Right renal cortex interstitium (tissue), 3 donors: ENCODE data around the gene CIDEC. TPM values are rescaled to one million over a fixed set of nuclear protein-coding genes. Genes with fewer than 3 reads are reported as not detected.
A peak's percentile ranks its signal among the peaks of the same experiment; 100 is the strongest.
"Not testable (repeated sequence)": the region's sequence is repeated elsewhere in the genome, so short reads cannot be mapped to it uniquely, and the experiment has no call there.

ENCODE experiments used
- DNase-seq, 3 donors: peaks; one replicate each; pipeline ENCODE4 v3.0.0-alpha.2; 2013; ENCODE audit warnings: low read depth in 3 of 3, low spot score in 2 of 3
- polyA plus RNA-seq, 3 donors: library from polyadenylated mRNA; unstranded; fragments of 120-200 nt; gene quantifications; one replicate each; pipeline ENCODE4 v1.2.1, GENCODE V29; 2013; ENCODE audit not compliant: insufficient read length in 3 of 3

The CIDEC gene
- polyA plus RNA-seq, 3 donors, result 0.14 TPM; not detected in 2

- no peak for DNase-seq
These were observed 22.6 kb upstream of the CIDEC start, which contains the start of gene IL17RE for GRCh38 chr3:9902372-9903237. TSS of gene IL17RE (plus strand) at chr3:9902848. CDS start at chr3:9902933, 85 bp downstream.

DNA sequence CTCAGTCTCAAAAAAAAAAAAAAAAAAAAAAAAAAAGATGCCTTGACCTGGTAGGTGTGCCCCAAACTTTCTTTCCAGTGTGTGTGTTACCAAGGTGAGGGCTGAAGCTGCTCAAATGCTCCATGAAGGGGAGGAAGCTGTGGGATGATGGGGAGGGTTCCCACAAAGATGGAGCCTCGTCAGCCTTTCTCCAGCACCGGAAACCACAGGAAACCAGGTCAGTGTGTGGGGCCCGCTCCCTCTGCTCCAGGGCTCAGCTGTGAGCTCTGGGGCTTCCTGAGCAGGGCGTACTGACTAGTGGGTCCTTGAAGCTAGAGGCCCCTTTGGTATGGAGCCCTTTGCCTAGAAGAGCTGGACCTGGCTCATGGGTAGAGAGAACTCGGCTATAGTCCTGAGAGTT, 21.9 kb upstream of the CIDEC start:
- DNase-seq, result no peak

DNA sequence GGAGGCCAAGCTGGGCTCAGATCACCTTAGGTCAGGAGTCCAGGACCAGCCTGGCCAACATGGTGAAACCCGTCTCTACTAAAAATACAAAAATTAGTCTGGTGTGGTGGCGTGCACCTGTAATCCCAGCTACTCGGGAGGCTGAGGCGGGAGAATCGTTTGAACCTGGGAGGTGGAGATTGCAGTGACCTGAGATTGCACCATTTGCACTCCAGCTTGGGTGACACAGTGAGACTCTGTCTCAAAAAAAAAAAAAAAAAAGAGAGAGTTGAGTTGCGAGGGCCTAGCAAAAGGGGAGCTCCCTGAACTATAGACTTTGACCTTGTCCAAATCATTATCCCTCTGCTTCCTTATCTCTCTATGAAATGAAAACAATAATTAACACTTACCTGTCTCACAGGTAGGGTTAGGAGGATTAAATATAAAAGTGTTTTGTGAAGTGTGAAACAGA, 20.9 kb upstream of the CIDEC start:
- not testable (repeated sequence) for DNase-seq

DNA sequence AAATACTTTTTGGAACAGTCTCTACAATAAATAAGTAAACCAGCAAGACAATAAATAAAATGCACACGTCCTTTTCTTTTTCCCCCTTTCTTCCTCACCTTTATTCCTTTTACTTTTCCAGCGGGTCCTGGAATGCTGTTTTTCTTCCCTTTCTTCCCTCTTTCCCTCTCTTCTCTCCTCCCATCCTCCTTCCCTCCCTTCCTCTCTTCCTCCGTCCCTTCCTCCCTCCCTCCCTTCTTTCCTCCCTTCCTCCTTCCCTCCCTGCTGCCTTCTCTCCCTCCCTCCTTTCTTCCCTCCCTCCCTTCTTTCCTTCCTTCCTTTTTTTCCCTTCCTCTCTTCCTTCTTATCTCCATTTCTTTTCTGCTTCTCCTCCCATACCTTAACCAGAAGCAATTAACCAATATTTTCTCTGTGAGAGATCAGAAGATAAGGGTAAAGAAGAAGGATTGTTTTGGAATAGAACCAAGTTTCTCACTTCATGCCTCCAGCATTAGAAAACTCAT, 19.3 kb upstream of the CIDEC start:
- no peak for DNase-seq

- DNase-seq, result no peak
These were observed 18.6 kb upstream of the CIDEC start for GRCh38 chr3:9898467-9899241.

DNA sequence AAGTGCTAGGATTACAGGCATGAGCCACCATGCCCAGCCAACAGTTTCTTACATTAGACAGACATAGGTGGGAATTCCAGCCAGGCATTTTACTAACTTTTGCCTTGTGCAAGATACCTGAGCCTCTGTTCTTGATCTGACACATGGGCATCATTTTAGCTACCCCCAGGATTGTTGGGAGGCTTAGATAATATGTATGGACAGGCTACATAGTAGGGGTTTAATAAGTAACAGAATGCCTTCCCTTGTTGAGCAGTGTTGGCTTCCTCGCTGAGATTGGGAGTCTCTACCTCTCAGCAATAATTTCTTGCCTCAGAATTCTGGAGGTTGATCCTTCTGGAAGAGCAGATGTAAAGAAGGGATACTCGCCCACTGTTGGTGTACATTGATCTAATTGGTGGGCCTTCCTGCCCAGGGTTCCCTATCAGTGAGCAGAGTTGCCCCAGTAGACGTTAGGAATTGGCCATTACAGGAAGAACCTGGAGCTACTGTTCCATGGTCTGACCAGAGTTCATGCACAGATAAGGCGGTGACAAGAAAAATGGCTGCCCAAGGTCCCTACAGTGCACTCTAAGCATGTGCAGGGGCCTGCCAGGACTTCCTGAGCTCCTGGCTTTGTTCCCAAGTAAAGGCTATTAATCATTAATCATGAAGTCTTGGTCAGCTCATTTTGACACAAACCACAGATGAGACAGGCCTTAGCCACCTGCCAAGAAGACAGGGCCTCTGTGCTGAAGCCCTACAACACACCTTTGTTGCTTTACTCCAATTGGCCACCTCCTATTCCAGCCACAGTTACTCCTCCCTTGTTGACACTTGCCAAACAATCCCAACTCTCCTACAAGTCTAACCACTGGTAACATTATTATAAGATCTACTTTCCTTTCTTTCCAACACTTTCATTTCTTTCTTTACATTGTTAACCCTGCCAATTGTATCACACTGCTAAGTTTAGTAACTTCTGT, 17.6 kb upstream of the CIDEC start:
- no peak for DNase-seq

DNA sequence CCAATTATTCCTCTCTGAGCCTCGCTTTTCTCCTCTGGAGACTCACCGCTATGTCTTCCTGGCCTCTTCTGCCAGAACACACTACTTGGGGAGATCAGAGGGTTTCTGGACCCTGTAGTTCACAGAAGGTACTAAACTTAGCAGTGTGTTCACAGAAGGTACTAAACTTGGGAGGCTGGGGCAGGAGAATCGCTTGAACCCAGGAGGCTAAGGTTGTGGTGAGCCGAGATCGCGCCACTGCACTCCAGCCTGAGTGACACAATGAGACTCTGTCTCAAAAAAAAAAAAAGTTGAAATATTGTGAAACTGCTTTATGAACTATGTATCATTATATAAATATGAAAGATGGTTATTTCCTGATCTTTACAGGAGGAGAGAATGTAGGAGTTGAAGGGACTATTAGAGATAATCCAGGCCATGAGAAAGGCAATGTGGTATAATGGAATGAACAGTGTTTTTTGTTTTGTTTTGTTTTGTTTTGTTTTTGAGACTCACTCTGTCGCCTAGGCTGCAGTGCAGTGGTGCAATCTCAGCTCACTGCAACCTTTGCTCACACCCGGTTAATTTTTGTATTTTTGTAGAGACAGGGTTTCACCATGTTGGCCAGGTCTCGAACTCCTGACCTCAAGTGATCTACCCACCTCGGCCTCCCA, 16.8 kb upstream of the CIDEC start:
- not testable (repeated sequence) for DNase-seq

GRCh38 chr3:9895715-9896114, 15.7 kb upstream of the CIDEC start:
- not testable (repeated sequence) for DNase-seq

- no peak for DNase-seq
These were observed 13.7 kb upstream of the CIDEC start for GRCh38 chr3:9893739-9894138.

GRCh38 chr3:9891072-9891622, 11.1 kb upstream of the CIDEC start:
- no peak for DNase-seq

DNA sequence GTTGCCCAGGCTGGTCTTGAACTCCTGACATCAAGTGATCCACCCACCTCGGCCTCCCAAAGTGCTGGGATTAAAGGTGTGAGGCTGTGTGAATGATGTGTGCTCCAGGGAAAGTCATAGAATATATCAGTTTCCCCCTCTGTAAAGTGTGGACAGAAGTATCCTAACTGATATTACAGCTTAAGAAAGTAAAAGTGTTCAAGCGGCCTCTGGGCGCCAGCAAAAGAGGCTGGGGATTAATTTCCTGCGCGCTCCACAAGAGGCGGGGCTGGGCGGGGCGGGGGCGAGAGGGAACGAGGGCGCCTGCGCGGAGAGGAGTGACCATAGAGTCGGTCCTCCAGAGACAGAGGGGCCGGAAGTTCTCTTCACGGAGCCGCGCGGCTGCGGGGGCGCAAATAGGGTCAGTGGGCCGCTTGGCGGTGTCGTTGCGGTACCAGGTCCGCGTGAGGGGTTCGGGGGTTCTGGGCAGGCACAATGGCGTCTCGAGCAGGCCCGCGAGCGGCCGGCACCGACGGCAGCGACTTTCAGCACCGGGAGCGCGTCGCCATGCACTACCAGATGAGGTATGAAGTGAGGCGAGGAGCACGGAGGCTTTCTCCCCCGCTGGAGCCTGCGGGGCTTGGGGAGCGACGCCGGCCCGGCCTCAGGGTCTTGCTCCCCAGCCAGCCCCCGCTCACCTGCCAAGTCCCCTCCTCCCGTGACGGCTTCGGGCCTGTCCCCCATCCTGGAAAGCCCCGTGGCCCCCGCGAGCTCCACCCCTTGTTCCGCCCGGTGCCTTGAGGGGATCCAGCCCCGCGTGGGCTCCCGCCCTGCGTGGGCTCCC, 10.4 kb upstream of the CIDEC start, which contains the start of gene JAGN1:
TSS of gene JAGN1 (plus strand) at position 362 of the 823 bp plus-strand sequence. CDS start at position 475, 113 bp downstream.
- DNase-seq, result peak; percentile 76 to 84 (median 81)

- no peak for DNase-seq
These were observed 9.4 kb upstream of the CIDEC start for GRCh38 chr3:9889405-9889804.

DNA sequence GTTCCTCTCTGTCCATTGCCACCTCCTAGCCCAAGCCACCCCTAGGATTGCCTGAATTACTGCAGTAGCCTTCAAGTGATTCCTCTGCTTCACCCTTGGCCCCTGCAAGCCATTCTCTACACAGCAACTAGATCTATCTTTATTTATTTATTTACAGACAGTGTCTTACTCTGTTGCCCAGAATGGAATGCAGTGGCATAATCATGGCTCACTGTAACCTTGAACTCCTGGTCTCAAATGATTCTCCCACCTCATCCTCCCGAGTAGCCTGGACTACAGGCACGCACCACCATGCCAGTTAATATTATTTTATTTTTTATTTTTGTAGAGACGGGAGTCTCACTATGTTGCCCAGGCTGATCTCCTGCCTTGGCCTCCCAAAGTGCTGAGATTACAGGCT, 8.5 kb upstream of the CIDEC start:
- DNase-seq, result no peak

DNA sequence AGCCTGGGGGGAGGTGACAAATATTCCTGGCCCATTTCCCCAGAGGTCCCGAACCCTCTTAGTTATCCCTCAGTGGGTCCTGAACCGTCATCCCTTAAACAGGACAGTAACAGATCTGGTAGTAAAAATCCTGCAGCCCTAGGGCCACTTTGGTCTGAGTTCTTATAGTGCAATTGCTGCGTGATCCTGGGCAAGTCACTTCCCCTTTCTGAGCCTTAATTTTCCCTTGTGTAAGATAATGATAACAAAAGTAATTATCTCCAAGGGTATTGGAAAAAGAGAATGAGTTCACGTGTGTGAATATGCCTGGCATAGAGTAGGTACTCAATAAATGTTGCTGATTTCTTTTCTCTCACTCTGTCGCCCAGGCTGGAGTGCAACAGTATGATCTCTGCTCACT, 7.4 kb upstream of the CIDEC start:
- no peak for DNase-seq

DNA sequence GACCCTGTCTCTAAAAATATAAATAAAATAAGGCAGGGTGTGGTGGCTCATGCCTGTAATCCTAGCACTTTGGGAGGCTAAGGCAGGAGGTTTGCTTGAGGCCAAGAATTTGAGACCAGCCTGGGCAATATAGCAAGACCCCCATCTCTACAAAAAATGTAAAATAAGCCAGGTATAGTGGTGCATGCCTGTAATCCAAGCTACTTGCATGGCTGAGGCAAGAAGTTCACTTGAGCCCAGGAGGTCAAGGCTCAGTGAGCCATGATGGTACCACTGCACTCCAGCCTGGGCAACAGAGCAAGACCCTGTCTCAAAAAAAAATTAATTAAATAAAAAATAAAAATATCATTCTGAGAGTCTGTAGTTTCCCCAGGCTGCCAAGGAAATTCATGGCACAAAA, 6.3 kb upstream of the CIDEC start:
- no peak for DNase-seq

- DNase-seq, result no peak
These were observed 4.6 kb upstream of the CIDEC start for GRCh38 chr3:9884555-9885165.

DNA sequence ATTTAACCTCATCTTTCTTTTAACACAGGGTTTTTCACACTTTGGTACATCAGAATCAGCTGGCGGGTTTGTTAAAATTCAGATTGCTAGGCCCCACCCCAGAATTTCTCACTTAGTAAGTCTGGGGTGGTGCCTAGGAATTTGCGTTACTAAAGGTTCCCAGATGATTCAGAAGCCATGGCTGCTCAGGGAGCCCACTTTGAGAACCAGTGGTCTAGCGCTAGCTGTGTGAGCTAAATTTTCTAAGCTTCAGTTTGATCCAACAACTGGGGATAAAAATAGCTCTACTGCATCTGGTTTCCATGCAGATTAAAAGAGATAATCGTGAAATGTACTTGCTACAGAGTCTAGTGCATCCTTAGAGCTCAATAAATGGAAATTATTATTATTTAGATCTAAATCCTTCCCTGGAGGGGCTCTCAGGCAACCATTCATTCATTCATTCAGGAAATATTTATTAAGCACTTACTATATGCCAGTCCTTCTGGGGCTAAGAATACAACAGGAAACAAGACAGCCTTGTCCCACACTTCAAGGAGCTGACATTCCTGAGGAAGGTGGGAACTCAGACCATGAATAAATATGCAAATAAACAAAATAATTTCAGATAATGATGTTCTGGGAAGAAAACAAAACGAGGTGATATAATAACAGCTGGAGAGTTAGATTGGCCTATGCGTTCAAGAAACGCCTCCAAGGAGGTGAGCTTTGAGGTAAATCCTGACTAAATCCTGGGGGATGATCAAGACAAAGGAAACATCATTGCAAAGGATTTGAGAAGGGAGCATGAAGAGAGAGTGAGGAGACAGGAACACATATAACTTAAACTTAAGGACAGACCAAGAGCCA, 3.9 kb upstream of the CIDEC start:
- no peak for DNase-seq
